ENCODE data around the gene BCAS3.

BCAS3 gene

DNA sequence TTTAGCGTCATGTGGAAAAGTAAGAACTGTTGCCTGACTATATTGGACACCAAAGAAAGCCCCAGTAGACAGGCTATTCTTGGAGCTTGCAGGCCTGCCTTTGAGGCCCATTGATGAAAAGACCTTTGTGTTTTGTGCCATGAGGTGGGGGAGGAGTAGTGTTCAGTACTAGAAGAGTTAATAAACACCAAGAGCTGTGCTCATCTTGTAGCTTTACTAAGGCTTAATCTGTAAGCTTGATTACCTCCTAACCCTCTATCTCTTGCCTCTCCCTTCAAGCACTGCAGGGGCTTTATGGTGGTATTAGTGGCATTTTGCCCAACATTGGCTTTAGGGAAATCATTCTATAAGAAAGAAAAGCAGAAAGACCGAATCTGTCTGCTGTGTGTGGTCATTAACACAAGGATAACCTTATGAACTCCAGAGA is 501.7 kb downstream of the BCAS3 start:
- H3K4me1 ChIP-seq (ENCODE audit: insufficient read depth, low read length, severe bottlenecking) = no peaks in the 10 kb centered on the region
- TF ChIP-seq EZH2 (IDR thresholded peaks at IDR 0.05; ENCODE audit: borderline replicate concordance, low read length) = no peak
- TF ChIP-seq, protein P1, sequence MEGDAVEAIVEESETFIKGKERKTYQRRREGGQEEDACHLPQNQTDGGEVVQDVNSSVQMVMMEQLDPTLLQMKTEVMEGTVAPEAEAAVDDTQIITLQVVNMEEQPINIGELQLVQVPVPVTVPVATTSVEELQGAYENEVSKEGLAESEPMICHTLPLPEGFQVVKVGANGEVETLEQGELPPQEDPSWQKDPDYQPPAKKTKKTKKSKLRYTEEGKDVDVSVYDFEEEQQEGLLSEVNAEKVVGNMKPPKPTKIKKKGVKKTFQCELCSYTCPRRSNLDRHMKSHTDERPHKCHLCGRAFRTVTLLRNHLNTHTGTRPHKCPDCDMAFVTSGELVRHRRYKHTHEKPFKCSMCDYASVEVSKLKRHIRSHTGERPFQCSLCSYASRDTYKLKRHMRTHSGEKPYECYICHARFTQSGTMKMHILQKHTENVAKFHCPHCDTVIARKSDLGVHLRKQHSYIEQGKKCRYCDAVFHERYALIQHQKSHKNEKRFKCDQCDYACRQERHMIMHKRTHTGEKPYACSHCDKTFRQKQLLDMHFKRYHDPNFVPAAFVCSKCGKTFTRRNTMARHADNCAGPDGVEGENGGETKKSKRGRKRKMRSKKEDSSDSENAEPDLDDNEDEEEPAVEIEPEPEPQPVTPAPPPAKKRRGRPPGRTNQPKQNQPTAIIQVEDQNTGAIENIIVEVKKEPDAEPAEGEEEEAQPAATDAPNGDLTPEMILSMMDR (IDR thresholded peaks at IDR 0.05; ENCODE audit: low read length) = no peak
- H4K20me1 ChIP-seq (ENCODE audit: insufficient read depth, low read length) = no peaks in the 10 kb centered on the region
- H3K9me2 ChIP-seq (ENCODE audit: low read depth, low read length) = no peaks in the 10 kb centered on the region; the same call in 1 of the 2 replicates
- no peak overlapping the region for H3K27ac ChIP-seq (ENCODE audit: low read depth, low read length, poor library complexity, severe bottlenecking)
- no peaks in the 10 kb centered on the region for H3K36me3 ChIP-seq (ENCODE audit: insufficient read depth, low read length)
- no peaks in the 10 kb centered on the region for H3F3A ChIP-seq (ENCODE audit: insufficient read depth, low read length)
- no peak overlapping the region for H3K4me3 ChIP-seq (ENCODE audit: low read depth, low read length, poor library complexity, severe bottlenecking)
- no peak overlapping the region for H3K9ac ChIP-seq (ENCODE audit: low read length)
- H3K4me2 ChIP-seq (ENCODE audit: low read length) = no peak overlapping the region
- no peak overlapping the region for H2AFZ ChIP-seq (ENCODE audit: low read length)
- no peaks in the 10 kb centered on the region for H3K27me3 ChIP-seq (ENCODE audit: insufficient read depth, low read length)
- no peaks in the 10 kb centered on the region for H3K9me3 ChIP-seq (ENCODE audit: low read length)
- no peaks in the 10 kb centered on the region for H3K79me2 ChIP-seq (ENCODE audit: insufficient read depth, low read length)

DNA sequence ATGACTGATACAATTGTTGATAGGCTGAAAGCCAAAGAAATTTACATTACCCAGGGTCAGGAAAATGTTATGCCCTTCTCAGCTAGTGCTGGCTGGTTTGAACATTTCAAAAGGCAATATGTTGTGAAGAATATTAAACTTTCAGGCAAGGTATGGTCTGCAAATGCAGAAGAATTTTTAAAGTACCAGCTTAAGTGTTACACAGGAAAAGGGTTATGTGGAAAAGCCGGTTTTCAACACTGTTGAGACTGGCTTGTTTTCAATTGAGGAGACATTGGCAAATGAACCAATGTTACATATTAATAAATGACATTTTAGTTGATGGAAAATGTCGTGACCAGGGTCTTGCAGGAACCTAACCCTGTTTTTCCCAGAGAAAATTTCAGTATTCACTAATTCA is 506.1 kb downstream of the BCAS3 start:
- Histone ChIP-seq H2AFZ (ENCODE audit: low read length) (no peak overlapping the region), H4K20me1 (ENCODE audit: insufficient read depth, low read length) (no peaks in the 10 kb centered on the region), H3K9me3 (ENCODE audit: low read length) (no peaks in the 10 kb centered on the region), H3K27me3 (ENCODE audit: insufficient read depth, low read length) (no peaks in the 10 kb centered on the region), H3K9ac (ENCODE audit: low read length) (no peak overlapping the region), H3K9me2 (ENCODE audit: low read depth, low read length) (no peaks in the 10 kb centered on the region), H3K27ac (ENCODE audit: low read depth, low read length, poor library complexity, severe bottlenecking) (no peak overlapping the region), H3K4me1 (ENCODE audit: insufficient read depth, low read length, severe bottlenecking) (no peaks in the 10 kb centered on the region), H3K36me3 (ENCODE audit: insufficient read depth, low read length) (no peaks in the 10 kb centered on the region), H3K4me2 (ENCODE audit: low read length) (no peak overlapping the region), H3F3A (ENCODE audit: insufficient read depth, low read length) (no peaks in the 10 kb centered on the region), H3K4me3 (ENCODE audit: low read depth, low read length, poor library complexity, severe bottlenecking) (no peak overlapping the region), H3K79me2 (ENCODE audit: insufficient read depth, low read length) (no peaks in the 10 kb centered on the region)
- TF ChIP-seq EZH2 (IDR thresholded peaks at IDR 0.05; ENCODE audit: borderline replicate concordance, low read length) = no peak
- TF ChIP-seq, protein P1 (IDR thresholded peaks at IDR 0.05; ENCODE audit: low read length) = no peak

DNA sequence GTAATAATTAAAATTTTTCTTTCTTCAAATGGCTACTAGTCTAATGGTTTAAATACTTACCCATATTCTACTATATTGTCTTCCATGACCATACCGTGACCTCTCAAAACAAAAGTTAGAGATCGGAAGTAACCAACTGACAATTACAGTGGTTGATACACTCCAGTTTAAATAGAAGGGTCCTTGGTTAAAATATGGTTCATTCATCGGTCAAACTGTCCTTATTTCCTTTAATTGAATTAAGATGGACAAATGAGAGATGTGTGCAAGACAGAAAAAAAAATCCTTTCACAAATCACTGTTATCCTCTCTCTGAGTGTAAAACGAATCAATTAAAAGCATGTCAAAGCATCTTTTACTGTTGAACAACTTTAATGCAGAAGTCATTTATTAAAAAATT is 507.7 kb downstream of the BCAS3 start:
- Histone ChIP-seq H3K36me3 (ENCODE audit: insufficient read depth, low read length) (no peaks in the 10 kb centered on the region), H3K27ac (ENCODE audit: low read depth, low read length, poor library complexity, severe bottlenecking) (no peak overlapping the region), H3K79me2 (ENCODE audit: insufficient read depth, low read length) (no peaks in the 10 kb centered on the region), H3K27me3 (ENCODE audit: insufficient read depth, low read length) (no peaks in the 10 kb centered on the region), H2AFZ (ENCODE audit: low read length) (no peak overlapping the region), H3F3A (ENCODE audit: insufficient read depth, low read length) (no peaks in the 10 kb centered on the region), H3K9me2 (ENCODE audit: low read depth, low read length) (no peaks in the 10 kb centered on the region), H4K20me1 (ENCODE audit: insufficient read depth, low read length) (no peaks in the 10 kb centered on the region), H3K4me1 (ENCODE audit: insufficient read depth, low read length, severe bottlenecking) (no peaks in the 10 kb centered on the region), H3K9me3 (ENCODE audit: low read length) (no peaks in the 10 kb centered on the region), H3K9ac (ENCODE audit: low read length) (no peak overlapping the region), H3K4me3 (ENCODE audit: low read depth, low read length, poor library complexity, severe bottlenecking) (no peak overlapping the region), H3K4me2 (ENCODE audit: low read length) (no peak overlapping the region)
- TF ChIP-seq EZH2 (IDR thresholded peaks at IDR 0.05; ENCODE audit: borderline replicate concordance, low read length) = no peak
- TF ChIP-seq, protein P1 (IDR thresholded peaks at IDR 0.05; ENCODE audit: low read length) = no peak

All from OCI-LY1 (cell line).